ENCODE data around the gene ICAM1. TPM values are rescaled to one million over a fixed set of nuclear protein-coding genes. Genes with fewer than 3 reads are reported as not detected.

The ICAM1 gene
- total RNA-seq, 2 donors from 2014 or later, result 41.4 to 160 TPM

DNA sequence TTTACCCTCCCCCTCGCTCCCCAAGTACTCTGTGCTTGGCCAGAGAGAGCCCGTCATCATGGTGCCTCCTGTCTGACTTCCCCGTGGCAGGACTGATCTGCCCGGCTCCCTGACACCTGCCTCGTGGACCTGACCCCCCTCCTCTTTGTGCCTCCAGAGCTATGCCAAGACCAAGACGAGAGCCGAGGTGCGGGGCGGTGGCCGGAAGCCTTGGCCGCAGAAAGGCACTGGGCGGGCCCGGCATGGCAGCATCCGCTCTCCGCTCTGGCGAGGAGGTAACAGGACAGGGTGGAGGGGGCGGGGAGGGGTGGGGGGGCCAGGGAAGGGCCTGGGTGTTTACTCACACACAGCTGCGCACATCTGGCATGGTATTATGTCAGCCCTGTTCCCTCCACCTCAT, 14.4 kb upstream of the ICAM1 start:
- Histone ChIP-seq H3K4me3 (no peak overlapping the region), H3K9me3 (no peaks in the 10 kb centered on the region), H3K36me3 (peaks cover 40% of the 10 kb centered on the region), H3K27ac (no peak overlapping the region), H3K4me1 (ENCODE audit: control insufficient read depth in 1 of 2, low read depth in 2 of 2) (peaks cover 7 to 9% of the 10 kb centered on the region in 2 donors), H3K27me3 (replicated peaks; ENCODE audit: insufficient read depth) (no peaks in the 10 kb centered on the region)
- ATAC-seq (ENCODE audit: insufficient number of reproducible peaks, low FRiP score, low read depth) (no peak), DNase-seq (ENCODE audit: low spot score) (no peak)
- TF ChIP-seq, protein P1, sequence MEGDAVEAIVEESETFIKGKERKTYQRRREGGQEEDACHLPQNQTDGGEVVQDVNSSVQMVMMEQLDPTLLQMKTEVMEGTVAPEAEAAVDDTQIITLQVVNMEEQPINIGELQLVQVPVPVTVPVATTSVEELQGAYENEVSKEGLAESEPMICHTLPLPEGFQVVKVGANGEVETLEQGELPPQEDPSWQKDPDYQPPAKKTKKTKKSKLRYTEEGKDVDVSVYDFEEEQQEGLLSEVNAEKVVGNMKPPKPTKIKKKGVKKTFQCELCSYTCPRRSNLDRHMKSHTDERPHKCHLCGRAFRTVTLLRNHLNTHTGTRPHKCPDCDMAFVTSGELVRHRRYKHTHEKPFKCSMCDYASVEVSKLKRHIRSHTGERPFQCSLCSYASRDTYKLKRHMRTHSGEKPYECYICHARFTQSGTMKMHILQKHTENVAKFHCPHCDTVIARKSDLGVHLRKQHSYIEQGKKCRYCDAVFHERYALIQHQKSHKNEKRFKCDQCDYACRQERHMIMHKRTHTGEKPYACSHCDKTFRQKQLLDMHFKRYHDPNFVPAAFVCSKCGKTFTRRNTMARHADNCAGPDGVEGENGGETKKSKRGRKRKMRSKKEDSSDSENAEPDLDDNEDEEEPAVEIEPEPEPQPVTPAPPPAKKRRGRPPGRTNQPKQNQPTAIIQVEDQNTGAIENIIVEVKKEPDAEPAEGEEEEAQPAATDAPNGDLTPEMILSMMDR (IDR thresholded peaks at IDR 0.05), result no peak

DNA sequence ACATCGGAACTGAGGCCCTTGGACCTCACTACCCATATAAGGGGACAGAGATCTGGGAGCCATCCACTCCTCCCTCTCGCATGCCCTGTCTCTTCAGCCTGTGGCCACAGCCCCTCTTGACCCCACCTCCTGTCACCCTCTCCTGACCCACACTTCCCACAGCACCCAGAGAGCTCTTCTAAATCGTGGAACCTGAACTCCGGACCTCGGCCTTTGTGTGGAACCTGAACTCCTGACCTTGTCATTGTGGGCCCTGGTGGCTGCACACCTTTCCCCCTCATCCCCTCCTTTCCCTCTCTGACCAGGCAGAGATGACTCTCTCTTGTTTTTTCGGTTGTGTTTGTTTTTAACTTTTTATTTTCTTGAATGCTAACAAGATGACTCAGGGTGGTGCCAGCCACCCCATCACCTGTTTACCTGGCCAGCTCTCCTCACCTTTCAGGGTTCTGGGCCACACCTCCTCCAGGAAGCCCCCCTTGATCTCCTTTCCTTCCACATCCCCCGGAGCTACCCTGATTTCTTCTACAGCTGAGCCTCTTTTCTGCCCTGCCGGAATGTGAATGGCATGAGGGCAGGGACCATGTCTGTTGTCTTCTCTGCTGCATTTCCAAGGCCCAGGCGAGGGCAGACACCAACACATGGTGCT, 13.8 kb upstream of the ICAM1 start:
- Histone ChIP-seq H3K27ac (no peak overlapping the region), H3K27me3 (replicated peaks; ENCODE audit: insufficient read depth) (no peaks in the 10 kb centered on the region), H3K36me3 (peaks cover 40% of the 10 kb centered on the region), H3K4me3 (no peak overlapping the region), H3K9me3 (no peaks in the 10 kb centered on the region), H3K4me1 (ENCODE audit: control insufficient read depth in 1 of 2, low read depth in 2 of 2) (peaks cover 7 to 9% of the 10 kb centered on the region in 2 donors)
- TF ChIP-seq, protein P1 (IDR thresholded peaks at IDR 0.05), result no peak
- ATAC-seq (ENCODE audit: insufficient number of reproducible peaks, low FRiP score, low read depth) (no peak), DNase-seq (ENCODE audit: low spot score) (no peak)

DNA sequence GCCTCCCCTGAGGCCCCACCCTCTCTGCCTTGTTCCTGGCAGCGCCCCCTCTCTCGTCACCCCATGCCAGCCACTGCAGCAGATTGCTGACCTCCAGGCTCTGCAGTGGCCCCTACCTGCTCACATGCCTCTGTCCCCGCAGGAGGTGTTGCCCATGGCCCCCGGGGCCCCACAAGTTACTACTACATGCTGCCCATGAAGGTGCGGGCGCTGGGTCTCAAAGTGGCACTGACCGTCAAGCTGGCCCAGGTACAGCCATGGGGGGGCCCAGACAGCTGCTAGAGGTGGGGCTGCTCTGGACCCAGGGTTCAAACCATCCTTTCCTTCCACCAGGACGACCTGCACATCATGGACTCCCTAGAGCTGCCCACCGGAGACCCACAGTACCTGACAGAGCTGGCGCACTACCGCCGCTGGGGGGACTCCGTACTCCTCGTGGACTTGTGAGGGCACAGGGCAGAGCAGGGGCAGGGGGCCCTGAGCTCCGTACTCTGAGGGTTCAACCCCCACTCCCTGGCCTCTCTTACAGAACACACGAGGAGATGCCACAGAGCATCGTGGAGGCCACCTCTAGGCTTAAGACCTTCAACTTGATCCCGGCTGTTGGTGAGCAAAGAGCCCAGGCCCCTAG, 12.7 kb upstream of the ICAM1 start:
- Histone ChIP-seq H3K27ac (no peak overlapping the region), H3K27me3 (replicated peaks; ENCODE audit: insufficient read depth) (no peaks in the 10 kb centered on the region), H3K4me1 (ENCODE audit: control insufficient read depth in 1 of 2, low read depth in 2 of 2) (peaks cover 0 to under 1% of the 10 kb centered on the region in 2 donors), H3K36me3 (peaks cover 40% of the 10 kb centered on the region), H3K9me3 (no peaks in the 10 kb centered on the region), H3K4me3 (no peak overlapping the region)
- DNase-seq (ENCODE audit: low spot score), result no peak
- no peak for ATAC-seq (ENCODE audit: insufficient number of reproducible peaks, low FRiP score, low read depth)
- TF ChIP-seq, protein P1 (IDR thresholded peaks at IDR 0.05), result no peak

DNA sequence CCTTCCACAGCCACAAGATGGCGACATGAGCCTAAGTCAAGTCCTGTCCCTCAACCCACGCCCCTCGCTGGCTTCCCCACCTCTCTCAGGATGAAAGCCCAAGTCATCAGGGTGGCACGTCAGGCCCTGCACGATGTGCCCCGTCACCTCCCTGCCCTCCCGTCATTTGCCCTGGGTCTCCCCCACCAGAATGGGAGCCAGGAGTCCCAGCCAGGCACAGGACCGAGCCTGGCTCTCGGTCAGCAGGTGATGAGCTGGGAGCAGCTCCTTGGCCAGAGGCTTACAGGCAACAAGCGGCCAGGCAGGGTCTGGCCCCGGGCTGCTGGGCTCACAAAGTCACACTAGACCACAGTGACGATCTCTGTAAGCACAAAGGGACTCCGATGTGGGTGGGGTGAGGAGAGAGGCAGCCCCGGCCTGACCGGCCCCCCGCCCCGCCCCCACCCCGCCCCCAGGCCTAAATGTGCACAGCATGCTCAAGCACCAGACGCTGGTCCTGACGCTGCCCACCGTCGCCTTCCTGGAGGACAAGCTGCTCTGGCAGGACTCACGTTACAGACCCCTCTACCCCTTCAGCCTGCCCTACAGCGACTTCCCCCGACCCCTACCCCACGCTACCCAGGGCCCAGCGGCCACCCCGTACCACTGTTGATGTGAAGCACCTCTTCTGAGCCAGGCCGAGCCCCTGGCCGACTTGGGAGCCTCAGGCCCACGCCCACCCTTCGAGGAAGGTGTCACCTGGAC, 11.6 kb upstream of the ICAM1 start:
- DNase-seq (ENCODE audit: low spot score), result peak; percentile 66

More for the DNA sequence above, 11.6 kb upstream of the ICAM1 start:
- no peak for ATAC-seq (ENCODE audit: insufficient number of reproducible peaks, low FRiP score, low read depth)
- Histone ChIP-seq H3K27me3 (replicated peaks; ENCODE audit: insufficient read depth) (no peaks in the 10 kb centered on the region), H3K27ac (no peak overlapping the region), H3K36me3 (peaks cover 35% of the 10 kb centered on the region), H3K4me3 (no peak overlapping the region), H3K9me3 (no peaks in the 10 kb centered on the region), H3K4me1 (ENCODE audit: control insufficient read depth in 1 of 2, low read depth in 2 of 2) (no peaks in the 10 kb centered on the region)
- TF ChIP-seq, protein P1 (IDR thresholded peaks at IDR 0.05), result peak; percentile 48

All from thoracic aorta (tissue), 2 donors.